H1 (cell line): Measurements from ENCODE around the gene ITGAE. TPM values are rescaled to one million over a fixed set of nuclear protein-coding genes. Genes with fewer than 3 reads are reported as not detected.

Experiments used
- ATF2 ChIP-seq: IDR thresholded peaks from 2 replicates; pipeline ENCODE4 v1.6.1; 2012; ENCODE audit warnings: low read length, inconsistent platforms
- BACH1 ChIP-seq: IDR thresholded peaks from 2 replicates; pipeline ENCODE4 v1.6.1; 2012; ENCODE audit warnings: low read length, improper control_type of control experiment
- CEBPB ChIP-seq: IDR thresholded peaks from 2 replicates; pipeline ENCODE4 v1.6.1; 2012; ENCODE audit warnings: low read depth, low read length
- CHD1 ChIP-seq: IDR thresholded peaks from 2 replicates; pipeline ENCODE4 v1.6.1; 2012; ENCODE audit warnings: low read depth, low read length, improper control_type of control experiment
- FOSL1 ChIP-seq: IDR thresholded peaks from 2 replicates; pipeline ENCODE4 v1.6.1; 2011; ENCODE audit warnings: mild to moderate bottlenecking, low read depth, low read length, moderate library complexity; ENCODE audit not compliant: insufficient read depth
- GABPA ChIP-seq: IDR thresholded peaks from 2 replicates; pipeline ENCODE4 v1.6.1; 2011; ENCODE audit warnings: mild to moderate bottlenecking, low read length, moderate library complexity, borderline replicate concordance; ENCODE audit not compliant: insufficient read depth
- JUN ChIP-seq: IDR thresholded peaks from 2 replicates; pipeline ENCODE4 v1.6.1; 2011; ENCODE audit warnings: low read depth, mild to moderate bottlenecking, improper control_type of control experiment, low read length
- KDM1A ChIP-seq: fragments of 200-600, 300-600 bp; sonication (generic); IDR thresholded peaks from 2 replicates; pipeline ENCODE4 v1.7.1; 2016; ENCODE audit warnings: mild to moderate bottlenecking, low read length, borderline replicate concordance
- KDM5A ChIP-seq: fragments of 200-600 bp; IDR thresholded peaks from 2 replicates; pipeline ENCODE4 v1.7.1; 2012; ENCODE audit warnings: mild to moderate bottlenecking, low read length, inconsistent platforms, mixed read lengths
- NANOG ChIP-seq: IDR thresholded peaks from 2 replicates; pipeline ENCODE4 v1.6.1; 2011; ENCODE audit warnings: low read length, low read depth, mild to moderate bottlenecking, inconsistent platforms; ENCODE audit not compliant: insufficient read depth, poor library complexity, severe bottlenecking
- POLR2A ChIP-seq, 2 experiments: IDR thresholded peaks; 1 replicate in 1 of 2; 2 replicates in 1 of 2; pipeline ENCODE4 v1.6.1; 2011; ENCODE audit warnings: low read depth in 2 of 2, low read length in 2 of 2, mild to moderate bottlenecking in 2 of 2; ENCODE audit errors: control extremely low read depth in 1 of 2
- POU5F1 ChIP-seq: IDR thresholded peaks from 2 replicates; pipeline ENCODE4 v1.6.1; 2011; ENCODE audit warnings: low read depth, mild to moderate bottlenecking, low read length, moderate library complexity
- RNF2 ChIP-seq: fragments of 200-900, 300-1000 bp; sonication (generic); IDR thresholded peaks from 2 replicates; pipeline ENCODE4 v1.7.1; 2016; ENCODE audit warnings: borderline replicate concordance, low read depth, mild to moderate bottlenecking, antibody characterized with exemption, low read length; ENCODE audit not compliant: poor library complexity, severe bottlenecking; ENCODE audit errors: missing control alignments
- SAP30 ChIP-seq: fragments of 300-600 bp; sonication (generic); IDR thresholded peaks from 2 replicates; pipeline ENCODE4 v1.7.1; 2012; ENCODE audit warnings: low read length, moderate library complexity, mild to moderate bottlenecking, inconsistent platforms; ENCODE audit not compliant: insufficient read depth, insufficient replicate concordance
- SIX5 ChIP-seq: IDR thresholded peaks from 2 replicates; pipeline ENCODE4 v1.6.1; 2011; ENCODE audit warnings: mild to moderate bottlenecking, low read depth, low read length
- SP2 ChIP-seq: IDR thresholded peaks from 2 replicates; pipeline ENCODE4 v1.6.1; 2012; ENCODE audit warnings: mild to moderate bottlenecking, low read length, inconsistent platforms
- TCF12 ChIP-seq: IDR thresholded peaks from 2 replicates; pipeline ENCODE4 v1.6.1; 2011; ENCODE audit warnings: low read depth, mild to moderate bottlenecking, low read length
- polyA plus RNA-seq, 7 experiments: library from polyadenylated mRNA; depleted of rRNA in 3 of 7; stranded (reverse) in 5 of 7; unstranded in 2 of 7; fragments of >200 nt in 5 of 7; fragments of 200-250 nt in 2 of 7; gene quantifications; 1 replicate in 5 of 7; 2 replicates in 1 of 7; 4 replicates in 1 of 7; pipeline versions ENCODE4 v1.2.1 to v1.2.3, GENCODE V29; 2011 to 2013; ENCODE audit warnings: missing spikeins in 2 of 7, mixed read lengths in 2 of 7
- total RNA-seq: library from RNA; stranded (reverse); fragmentation: NEBNext Ultra II Directional; extraction: Animal tissue kit (Norgen Biotek cat#: 25700); gene quantifications from 2 replicates; pipeline ENCODE4 v1.2.1, GENCODE V29; 2021

ITGAE gene
- total and polyA plus RNA-seq, 2 of the 8 experiments (the other 6 are each of a cell fraction or from before 2014, with no cell fraction given) = 23.2 to 43.1 TPM

GRCh38 chr17:3668279-3669084 is 132.5 kb downstream of the ITGAE start, which contains the start of the genes EMC6 and TAX1BP3 (continued):
- TF ChIP-seq BACH1 = 0 out of 2 replicates have a peak, but pooled peaks have one; percentile 23
- TF ChIP-seq SP2 = no peak
- TF ChIP-seq CEBPB = no peak
- peak; percentile 79 for TF ChIP-seq KDM5A
- no peak for TF ChIP-seq ATF2
- TF ChIP-seq FOSL1 = no peak
- TF ChIP-seq RNF2 = no peak
- 0 out of 2 replicates have a peak, but pooled peaks have one; percentile 41 for TF ChIP-seq GABPA
- no peak for TF ChIP-seq NANOG
- peak; percentile 88 to 91 for TF ChIP-seq POLR2A (IDR thresholded peaks at IDR 0.05; ENCODE audit: control extremely low read depth in 1 of 2, low read depth in 2 of 2, low read length in 2 of 2)
- no peak for TF ChIP-seq SIX5
- TF ChIP-seq CHD1 = no peak
- no peak for TF ChIP-seq TCF12
- TF ChIP-seq KDM1A = no peak
- no peak for TF ChIP-seq POU5F1
- no peak for TF ChIP-seq SAP30
- no peak for TF ChIP-seq JUN
